Measurements from ENCODE around the gene TXNL4B. TPM values are rescaled to one million over a fixed set of nuclear protein-coding genes. Genes with fewer than 3 reads are reported as not detected.

Gene TXNL4B
- polyA plus RNA-seq, 3 donors, result 6.9 to 10.1 (median 8.2) TPM

- WGBS, 3 donors, result 55 to 85% (median 63%) methylated on average over 4 of the region's 4 CpGs
- no peak overlapping the region for H3K27ac ChIP-seq (ENCODE audit: low read depth, low read length)
Observed at GRCh38 chr16:72050769-72051464, 42.5 kb downstream of the TXNL4B start.

GRCh38 chr16:72049110-72049509 lies 44.3 kb downstream of the TXNL4B start:
- no peak overlapping the region for H3K27ac ChIP-seq (ENCODE audit: low read depth, low read length)

- H3K27ac ChIP-seq (ENCODE audit: low read depth, low read length), result no peak overlapping the region
- 58 to 62% (median 59%) methylated on average over 2 of the region's 2 CpGs for WGBS, 3 donors
Observed at GRCh38 chr16:72044825-72045359, 48.5 kb downstream of the TXNL4B start.

GRCh38 chr16:72044296-72044695 lies 49.1 kb downstream of the TXNL4B start:
- no peak overlapping the region for H3K27ac ChIP-seq (ENCODE audit: low read depth, low read length)
- WGBS, 3 donors, result 66 to 73% (median 70%) methylated on average over 6 of the region's 6 CpGs

GRCh38 chr16:72043539-72043938 lies 49.9 kb downstream of the TXNL4B start:
- WGBS, 3 donors, result 91 to 100% (median 93%) methylated on average over 1 of the region's 1 CpG

GRCh38 chr16:72043058-72043457 lies 50.4 kb downstream of the TXNL4B start:
- no peak overlapping the region for H3K27ac ChIP-seq (ENCODE audit: low read depth, low read length)
- 57 to 67% (median 59%) methylated on average over 3 of the region's 3 CpGs for WGBS, 3 donors

More at GRCh38 chr16:72043539-72043938, 49.9 kb downstream of the TXNL4B start:
- H3K27ac ChIP-seq (ENCODE audit: low read depth, low read length), result no peak overlapping the region

- no peak overlapping the region for H3K27ac ChIP-seq (ENCODE audit: low read depth, low read length)
- WGBS, 3 donors, result 11 to 38% (median 30%) methylated on average over 2 of the region's 2 CpGs
Observed at GRCh38 chr16:72042157-72042660, 51.2 kb downstream of the TXNL4B start.

GRCh38 chr16:72036098-72036497 lies 57.3 kb downstream of the TXNL4B start:
- no peak overlapping the region for H3K27ac ChIP-seq (ENCODE audit: low read depth, low read length)
- WGBS, 3 donors, result 77 to 82% (median 79%) methylated on average over 5 of the region's 5 CpGs

Other genes starting within 250 kb of the TXNL4B start
- gene ATXN1L, start 247.6 kb downstream of the TXNL4B start, polyA plus RNA-seq, result 10 to 100 TPM in 2 of 3 donors, 1 to 10 TPM in 1; 8.3 to 17.6 (median 15.0) TPM
- gene ZNF821, start 209.4 kb downstream of the TXNL4B start, polyA plus RNA-seq, result 1 to 10 TPM; 2.9 to 6.6 (median 3.4) TPM
- gene IST1, start 198.1 kb downstream of the TXNL4B start, polyA plus RNA-seq, result 100 to 1,000 TPM in 1 of 3 donors, 10 to 100 TPM in 2; 69.9 to 132 (median 94.0) TPM
- gene PKD1L3, start 93.2 kb downstream of the TXNL4B start, polyA plus RNA-seq, result under 1 TPM; 0.01 to 0.11 (median 0.04) TPM
- 10 to 100 TPM in 1 of 3 donors, 1 to 10 TPM in 2; 5.3 to 14.7 (median 7.4) TPM for gene DHODH, start 84.9 kb downstream of the TXNL4B start, polyA plus RNA-seq
- gene HP, start 39.1 kb downstream of the TXNL4B start, polyA plus RNA-seq, result 100 to 1,000 TPM in 2 of 3 donors, 10 to 100 TPM in 1; 49.0 to 576 (median 128) TPM
- gene HPR, start 30.4 kb downstream of the TXNL4B start, polyA plus RNA-seq, result 1 to 10 TPM in 2 of 3 donors, under 1 TPM in 1; 0.35 to 2.8 (median 2.4) TPM
- 10 to 100 TPM; 17.8 to 46.7 (median 42.2) TPM for gene DHX38, start 227 bp upstream of the TXNL4B start, polyA plus RNA-seq
- 1 to 10 TPM in 1 of 3 donors, under 1 TPM in 2; 0.45 to 1.5 (median 0.56) TPM for gene PMFBP1, start 78.5 kb upstream of the TXNL4B start, polyA plus RNA-seq